B cell (primary cell): ENCODE data around the gene TNFAIP1.

Source experiments
- EZH2 ChIP-seq: IDR thresholded peaks from 2 replicates; pipeline ENCODE4 v1.6.1; 2012; ENCODE audit warnings: borderline replicate concordance, low read depth, mild to moderate bottlenecking, moderate library complexity, low read length; ENCODE audit not compliant: insufficient read depth, poor library complexity, severe bottlenecking
- TF ChIP-seq, protein P1 (sequence below): fragments of 200-600 bp; IDR thresholded peaks from one replicate; pipeline ENCODE4 v1.8.0; 2022; ENCODE audit warnings: antibody characterized with exemption, mild to moderate bottlenecking

DNA sequence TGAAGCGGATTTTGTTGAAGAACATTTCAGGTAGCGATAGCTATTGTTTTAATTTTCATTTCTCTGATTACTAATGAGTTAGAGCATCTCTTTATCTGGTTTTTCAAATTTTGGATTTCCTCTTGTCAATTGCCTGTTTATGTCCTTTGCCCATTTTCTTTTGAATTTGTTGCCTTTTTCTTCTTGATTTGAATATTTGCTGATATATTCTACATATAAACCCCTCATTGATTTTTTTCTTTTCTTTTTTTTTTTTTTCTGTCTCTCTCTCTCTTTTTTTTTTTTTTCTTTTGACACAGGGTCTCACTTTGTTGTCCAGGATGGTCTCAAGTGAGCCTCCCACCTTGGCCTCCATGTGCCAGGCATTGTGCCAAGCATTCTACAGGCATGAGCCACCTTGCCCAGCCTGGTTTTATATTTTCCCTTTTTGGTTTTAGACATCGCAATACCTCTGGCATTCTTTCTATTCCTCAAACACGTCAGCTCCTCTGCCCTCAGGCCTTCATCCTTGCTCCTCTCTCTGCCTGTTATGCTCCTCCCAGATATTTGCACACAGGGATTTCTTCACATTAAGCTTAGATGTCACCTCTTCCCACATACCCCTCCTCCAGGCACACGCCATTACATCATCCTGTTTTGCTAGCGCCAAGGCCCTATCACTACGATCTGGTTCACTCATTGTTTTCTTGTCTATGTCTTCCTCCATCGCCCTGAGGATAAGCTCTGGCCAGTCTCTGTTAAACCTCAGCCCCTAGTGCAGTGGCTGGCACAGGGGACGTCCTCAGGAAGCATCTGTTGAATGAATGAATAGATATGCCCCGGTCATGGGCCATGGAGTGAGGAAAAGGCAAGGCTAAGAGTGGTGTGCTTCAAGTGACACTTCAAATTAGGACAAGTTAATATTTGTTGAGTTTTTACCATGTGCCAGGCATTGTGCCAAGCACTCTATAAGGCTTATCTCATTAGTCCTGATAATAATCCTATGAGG is 44.5 kb downstream of the TNFAIP1 start:
- TF ChIP-seq, protein P1, sequence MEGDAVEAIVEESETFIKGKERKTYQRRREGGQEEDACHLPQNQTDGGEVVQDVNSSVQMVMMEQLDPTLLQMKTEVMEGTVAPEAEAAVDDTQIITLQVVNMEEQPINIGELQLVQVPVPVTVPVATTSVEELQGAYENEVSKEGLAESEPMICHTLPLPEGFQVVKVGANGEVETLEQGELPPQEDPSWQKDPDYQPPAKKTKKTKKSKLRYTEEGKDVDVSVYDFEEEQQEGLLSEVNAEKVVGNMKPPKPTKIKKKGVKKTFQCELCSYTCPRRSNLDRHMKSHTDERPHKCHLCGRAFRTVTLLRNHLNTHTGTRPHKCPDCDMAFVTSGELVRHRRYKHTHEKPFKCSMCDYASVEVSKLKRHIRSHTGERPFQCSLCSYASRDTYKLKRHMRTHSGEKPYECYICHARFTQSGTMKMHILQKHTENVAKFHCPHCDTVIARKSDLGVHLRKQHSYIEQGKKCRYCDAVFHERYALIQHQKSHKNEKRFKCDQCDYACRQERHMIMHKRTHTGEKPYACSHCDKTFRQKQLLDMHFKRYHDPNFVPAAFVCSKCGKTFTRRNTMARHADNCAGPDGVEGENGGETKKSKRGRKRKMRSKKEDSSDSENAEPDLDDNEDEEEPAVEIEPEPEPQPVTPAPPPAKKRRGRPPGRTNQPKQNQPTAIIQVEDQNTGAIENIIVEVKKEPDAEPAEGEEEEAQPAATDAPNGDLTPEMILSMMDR = no peak
- TF ChIP-seq EZH2 = no peak
